CD4-positive, alpha-beta memory T cell (primary cell): Measurements from ENCODE around the gene HGS. TPM values are rescaled to one million over a fixed set of nuclear protein-coding genes. Genes with fewer than 3 reads are reported as not detected.

Experiments used
- CTCF ChIA-PET: fragments of 350-600 bp; sonication (Branson Sonifier 250); formaldehyde crosslinking; loops from one replicate; lab custom pipeline; 2021; ENCODE audit warnings: inconsistent platforms; ENCODE audit not compliant: partially characterized antibody; lab: Charles Lee
- POLR2A ChIA-PET: fragments of 350-600 bp; sonication (Branson Sonifier 250); formaldehyde crosslinking; loops from one replicate; lab custom pipeline; 2021; ENCODE audit not compliant: partially characterized antibody; lab: Charles Lee
- DNase-seq, 5 donors: peaks; one replicate each; pipeline versions ENCODE4 v3.0.0 to v3.0.0-alpha.2; 2020 to 2022; ENCODE audit warnings: mixed read lengths in 1 of 5
- H3K27ac ChIP-seq: one replicate; pipeline ENCODE4 v1.7.0; 2013; ENCODE audit warnings: low read depth, low read length
- H3K27me3 ChIP-seq: 2 replicates; pipeline ENCODE4 v1.7.0; 2013; ENCODE audit warnings: mild to moderate bottlenecking, low read length, moderate library complexity; ENCODE audit not compliant: insufficient read depth
- H3K36me3 ChIP-seq: 2 replicates; pipeline ENCODE4 v1.7.0; 2013; ENCODE audit warnings: mild to moderate bottlenecking, low read length, moderate library complexity; ENCODE audit not compliant: insufficient read depth
- H3K4me1 ChIP-seq: 2 replicates; pipeline ENCODE4 v1.7.0; 2013; ENCODE audit warnings: mild to moderate bottlenecking, low read length, moderate library complexity; ENCODE audit not compliant: insufficient read depth
- H3K4me3 ChIP-seq, 2 donors: one replicate each; pipeline ENCODE4 v1.7.0; 2013; ENCODE audit warnings: low read length in 2 of 2, mild to moderate bottlenecking in 1 of 2
- H3K9me3 ChIP-seq, 2 donors: one replicate each; pipeline ENCODE4 v1.7.0; 2013; ENCODE audit warnings: low read length in 2 of 2, control low read depth in 1 of 2; ENCODE audit not compliant: control insufficient read depth in 1 of 2
- H3K27ac Mint-ChIP-seq, 7 donors: one replicate each; pipeline ENCODE4 v1.8.0; 2020 to 2021; ENCODE audit warnings: mixed read lengths in 7 of 7, mild to moderate bottlenecking in 6 of 7, inconsistent platforms in 3 of 7, moderate library complexity in 3 of 7
- H3K27me3 Mint-ChIP-seq, 2 donors: one replicate each; pipeline ENCODE4 v1.8.0; 2020 to 2021; ENCODE audit warnings: mixed read lengths in 2 of 2
- H3K36me3 Mint-ChIP-seq, 2 donors: one replicate each; pipeline ENCODE4 v1.8.0; 2020 to 2021; ENCODE audit warnings: mixed read lengths in 2 of 2, inconsistent platforms in 1 of 2, mild to moderate bottlenecking in 1 of 2
- H3K4me1 Mint-ChIP-seq, 4 donors: one replicate each; pipeline ENCODE4 v1.8.0; 2020 to 2021; ENCODE audit warnings: mixed read lengths in 4 of 4, mild to moderate bottlenecking in 1 of 4
- H3K4me3 Mint-ChIP-seq, 8 donors: one replicate each; pipeline ENCODE4 v1.8.0; 2020 to 2021; ENCODE audit warnings: mixed read lengths in 8 of 8, mild to moderate bottlenecking in 7 of 8, moderate library complexity in 6 of 8, inconsistent platforms in 3 of 8
- H3K9me3 Mint-ChIP-seq, 8 donors: one replicate each; pipeline ENCODE4 v1.8.0; 2020 to 2021; ENCODE audit warnings: mixed read lengths in 8 of 8, mild to moderate bottlenecking in 5 of 8, inconsistent platforms in 3 of 8, moderate library complexity in 1 of 8
- intact Hi-C: fragments of 100-400 bp; cut with micrococcal nuclease; formaldehyde crosslinking; loops from one replicate; pipeline ENCODE4 v1.15.1; 2023
- polyA plus RNA-seq, 2 donors: library from polyadenylated mRNA; unstranded; fragments of 300-500 nt; fragmentation: Illumina TruSeq; gene quantifications; one replicate each; pipeline ENCODE4 v1.2.3, GENCODE V29; 2021
- total RNA-seq, 2 experiments: library from RNA; stranded (reverse); gene quantifications; one replicate each; pipeline ENCODE4 v1.2.3, GENCODE V29; 2021

The HGS gene
- total and polyA plus RNA-seq, 4 experiments from 2014 or later: 18.9 to 206 (median 114) TPM

- H3K4me1 ChIP-seq: peaks cover 60% of the 10 kb centered on the region
- H3K27me3 ChIP-seq: no peaks in the 10 kb centered on the region
- H3K27ac ChIP-seq: peak overlapping the region; percentile 80
- ChIA-PET CTCF (interaction anchor here (1.1 kb wide), 1 partner anchor 10 kb away, joined by 5 read pairs; no protein-coding TSS in a partner anchor), POLR2A (interaction anchor here (0.7 to 4.9 kb wide), 10 partner anchors 10 to 426 kb away, joined by 3 to 65 read pairs (median 3); partner anchors contain the start of genes ARL16, FAAP100, HGS and MRPL12)
- H3K4me3 ChIP-seq: peak overlapping the region; percentile 81 to 85
- Mint-ChIP-seq H3K27ac (peak overlapping the region; percentile 88 to 97 (median 96)), H3K9me3 (no peaks in the 10 kb centered on the region), H3K4me1 (peaks cover 13 to 77% (median 37%) of the 10 kb centered on the region in 4 donors), H3K36me3 (peaks cover 0 to 18% of the 10 kb centered on the region in 2 donors), H3K27me3 (no peaks in the 10 kb centered on the region), H3K4me3 (peak overlapping the region; percentile 90 to 98 (median 94))
- intact Hi-C loops: loop anchor here (1.0 to 5.0 kb wide), 3 partner anchors 18 to 37 kb away; partner anchors contain the start of genes ARL16, MRPL12, NPLOC4 and TSPAN10
- no peaks in the 10 kb centered on the region for H3K9me3 ChIP-seq
- peaks cover 9% of the 10 kb centered on the region for H3K36me3 ChIP-seq
- peak; percentile 28 to 44 (median 30) for DNase-seq
Measured at GRCh38 chr17:81665205-81666091, 18.4 kb upstream of the HGS start.

- Mint-ChIP-seq H3K4me3 (peak overlapping the region; percentile 90 to 98 (median 94)), H3K4me1 (peaks cover 13 to 72% (median 37%) of the 10 kb centered on the region in 4 donors), H3K36me3 (peaks cover 0 to 18% of the 10 kb centered on the region in 2 donors), H3K27me3 (no peaks in the 10 kb centered on the region), H3K9me3 (no peaks in the 10 kb centered on the region), H3K27ac (peak overlapping the region; percentile 88 to 97 (median 96))
- intact Hi-C loops: loop anchor here (1.0 to 5.0 kb wide), 3 partner anchors 17 to 36 kb away; partner anchors contain the start of genes ARL16, MRPL12, NPLOC4 and TSPAN10
- Histone ChIP-seq H3K4me3 (peak overlapping the region; percentile 81 to 85), H3K9me3 (no peaks in the 10 kb centered on the region), H3K27me3 (no peaks in the 10 kb centered on the region), H3K27ac (peak overlapping the region; percentile 80), H3K36me3 (peaks cover 11% of the 10 kb centered on the region), H3K4me1 (peaks cover 60% of the 10 kb centered on the region)
- POLR2A ChIA-PET: interaction anchor here (0.7 to 4.9 kb wide), 8 partner anchors 9 to 371 kb away, joined by 3 to 65 read pairs (median 3); partner anchors contain the start of genes ARL16, FAAP100, HGS and MRPL12
- peak in 1 of 5 donors; percentile 50 for DNase-seq
- CTCF ChIA-PET: interaction anchor here (1.1 kb wide), 1 partner anchor 10 kb away, joined by 5 read pairs; no protein-coding TSS in a partner anchor
Measured at GRCh38 chr17:81666092-81666341, 17.8 kb upstream of the HGS start.

- H3K27me3 Mint-ChIP-seq: no peaks in the 10 kb centered on the region
- peaks cover 17% of the 10 kb centered on the region for H3K36me3 ChIP-seq
- peaks cover 60% of the 10 kb centered on the region for H3K4me1 ChIP-seq
- peak within 1 kb of the TSS; percentile 88 to 97 (median 96) for H3K27ac Mint-ChIP-seq
- intact Hi-C loops: loop anchor here (1.0 to 5.0 kb wide), 3 partner anchors 17 to 36 kb away; partner anchors contain the start of genes ARL16, MRPL12, NPLOC4 and TSPAN10
- peaks cover 0 to 21% of the 10 kb centered on the region in 2 donors for H3K36me3 Mint-ChIP-seq
- DNase-seq: peak; percentile 88 to 92 (median 90)
- ChIA-PET CTCF (no interaction called here), POLR2A (interaction anchor here (0.6 to 4.9 kb wide), 8 partner anchors 10 to 372 kb away, joined by 3 to 65 read pairs (median 4); partner anchors contain the start of genes ARHGDIA, ARL16, FAAP100 and HGS)
- peak within 1 kb of the TSS; percentile 81 to 85 for H3K4me3 ChIP-seq
- peak within 1 kb of the TSS; percentile 80 for H3K27ac ChIP-seq
- H3K27me3 ChIP-seq: no peaks in the 10 kb centered on the region
- no peaks in the 10 kb centered on the region for H3K9me3 ChIP-seq
- no peaks in the 10 kb centered on the region for H3K9me3 Mint-ChIP-seq
- peak within 1 kb of the TSS; percentile 90 to 98 (median 95) for H3K4me3 Mint-ChIP-seq
- peaks cover 14 to 69% (median 37%) of the 10 kb centered on the region in 4 donors for H3K4me1 Mint-ChIP-seq
Measured at GRCh38 chr17:81666342-81667191, 17.2 kb upstream of the HGS start, which contains the start of the genes CCDC137 and OXLD1. Gene CCDC137, plus strand, starts transcription at chr17:81666737. Its CDS starts 30 bp downstream, at chr17:81666767. Gene OXLD1, minus strand, starts transcription at chr17:81666605. Its CDS starts 28 bp downstream, at chr17:81666577.

GRCh38 chr17:81667754-81668153 lies 16.1 kb upstream of the HGS start:
- intact Hi-C loops: loop anchor here (5.0 kb wide), 1 partner anchor 35 kb away; the partner anchor contains the start of gene MRPL12
- Mint-ChIP-seq H3K36me3 (peaks cover 4 to 27% of the 10 kb centered on the region in 2 donors), H3K27me3 (no peaks in the 10 kb centered on the region), H3K27ac (peak overlapping the region in 6 of 7 donors; percentile 32 to 86 (median 48)), H3K4me3 (peak overlapping the region; percentile 57 to 95 (median 92)), H3K9me3 (no peaks in the 10 kb centered on the region), H3K4me1 (peaks cover 14 to 59% (median 35%) of the 10 kb centered on the region in 4 donors)
- peaks cover 49% of the 10 kb centered on the region for H3K4me1 ChIP-seq
- ChIA-PET CTCF (no interaction called here), POLR2A (interaction anchor here (1.4 to 2.4 kb wide), 2 partner anchors 16 to 149 kb away, joined by 3 to 14 read pairs; partner anchors contain the start of genes ARL16 and HGS)
- no peak overlapping the region for H3K4me3 ChIP-seq
- no peaks in the 10 kb centered on the region for H3K27me3 ChIP-seq
- no peaks in the 10 kb centered on the region for H3K9me3 ChIP-seq
- H3K36me3 ChIP-seq: peaks cover 27% of the 10 kb centered on the region
- peak overlapping the region; percentile 80 for H3K27ac ChIP-seq
- no peak for DNase-seq

GRCh38 chr17:81672504-81672903 lies 11.3 kb upstream of the HGS start:
- POLR2A ChIA-PET: interaction anchor here (0.9 to 2.9 kb wide), 2 partner anchors 11 to 29 kb away, joined by 3 to 14 read pairs; partner anchors contain the start of genes ARL16 and HGS
- CTCF ChIA-PET: interaction anchor here (0.9 kb wide), 1 partner anchor 10 kb away, joined by 4 read pairs; the partner anchor contains the start of genes ARL16 and HGS
- peaks cover 28% of the 10 kb centered on the region for H3K36me3 ChIP-seq

GRCh38 chr17:81672954-81673353 lies 10.9 kb upstream of the HGS start:
- H3K9me3 ChIP-seq: no peaks in the 10 kb centered on the region
- no peak overlapping the region for H3K27ac ChIP-seq
- H3K4me1 Mint-ChIP-seq: peaks cover 8 to 21% (median 13%) of the 10 kb centered on the region in 4 donors
- no peaks in the 10 kb centered on the region for H3K9me3 Mint-ChIP-seq
- ChIA-PET CTCF (interaction anchor here (0.9 kb wide), 1 partner anchor 10 kb away, joined by 4 read pairs; the partner anchor contains the start of genes ARL16 and HGS), POLR2A (interaction anchor here (0.9 to 2.9 kb wide), 2 partner anchors 11 to 29 kb away, joined by 3 to 14 read pairs; partner anchors contain the start of genes ARL16 and HGS)
- H3K36me3 Mint-ChIP-seq: peaks cover 4 to 26% of the 10 kb centered on the region in 2 donors
- no peak overlapping the region for H3K4me3 ChIP-seq
- no peaks in the 10 kb centered on the region for H3K27me3 Mint-ChIP-seq
- no peak overlapping the region for H3K4me3 Mint-ChIP-seq
- H3K27ac Mint-ChIP-seq: no peak overlapping the region
- H3K36me3 ChIP-seq: peaks cover 28% of the 10 kb centered on the region
- peak in 1 of 5 donors; percentile 14 for DNase-seq
- peaks cover 7% of the 10 kb centered on the region for H3K4me1 ChIP-seq
- H3K27me3 ChIP-seq: no peaks in the 10 kb centered on the region
- intact Hi-C loops: no loop called here

More at GRCh38 chr17:81672504-81672903, 11.3 kb upstream of the HGS start:
- Histone ChIP-seq H3K27ac (no peak overlapping the region), H3K4me3 (no peak overlapping the region), H3K9me3 (no peaks in the 10 kb centered on the region), H3K4me1 (peaks cover 12% of the 10 kb centered on the region), H3K27me3 (no peaks in the 10 kb centered on the region)
- Mint-ChIP-seq H3K27ac (no peak overlapping the region), H3K4me1 (peaks cover 11 to 25% (median 18%) of the 10 kb centered on the region in 4 donors), H3K27me3 (no peaks in the 10 kb centered on the region), H3K4me3 (no peak overlapping the region), H3K36me3 (peaks cover 4 to 31% of the 10 kb centered on the region in 2 donors), H3K9me3 (no peaks in the 10 kb centered on the region)
- peak in 1 of 5 donors; percentile 27 for DNase-seq
- intact Hi-C loops: no loop called here
